K562 (cell line): ENCODE measurements around the gene THAP9. TPM values are rescaled to one million over a fixed set of nuclear protein-coding genes. Genes with fewer than 3 reads are reported as not detected.
A peak's percentile ranks its signal among the peaks of the same experiment; 100 is the strongest.

ENCODE experiments used
- ADNP ChIP-seq: fragments of 200-800 bp; sonication (Bioruptor generic); IDR thresholded peaks from 2 replicates; pipeline ENCODE4 v1.6.1; 2016; ENCODE audit warnings: missing genetic modification characterization, missing compliant biosample characterization
- CHD1 ChIP-seq: fragments of 200-600 bp; sonication (generic); IDR thresholded peaks from one replicate; pipeline ENCODE4 v1.6.1; 2012; ENCODE audit warnings: mild to moderate bottlenecking, moderate library complexity, low read length, inconsistent platforms
- CREB1 ChIP-seq, 2 experiments: sonication (generic) in 1 of 2; formaldehyde crosslinking in 1 of 2; IDR thresholded peaks; 2 replicates each; pipeline versions ENCODE4 v1.6.1 to v1.8.0; 2012 to 2022; ENCODE audit warnings: inconsistent platforms in 1 of 2, mild to moderate bottlenecking in 1 of 2, missing genetic modification reagents in 1 of 2, moderate library complexity in 1 of 2
- DPF2 ChIP-seq: fragments of 450-650 bp; IDR thresholded peaks from 2 replicates; pipeline ENCODE4 v1.6.1; 2016
- ESRRB ChIP-seq: fragments of 250-450 bp; sonication (Bioruptor Pico); IDR thresholded peaks from 2 replicates; pipeline ENCODE4 v1.5.0; 2020; ENCODE audit warnings: mild to moderate bottlenecking, moderate library complexity, borderline replicate concordance
- FIP1L1 ChIP-seq: fragments of 200-400 bp; formaldehyde crosslinking; IDR thresholded peaks from 2 replicates; pipeline ENCODE4 v1.6.1; 2018; ENCODE audit warnings: mild to moderate bottlenecking, low read depth, low read length; ENCODE audit not compliant: poor library complexity, severe bottlenecking
- FOXA3 ChIP-seq, 2 experiments: fragments of 450-650 bp in 1 of 2; sonication (generic) in 1 of 2; formaldehyde crosslinking; IDR thresholded peaks in 1 of 2; conservative IDR thresholded peaks in 1 of 2; 2 replicates each; pipeline versions ENCODE4 v1.4.0 to v1.8.0; 2020 to 2022; ENCODE audit warnings: mild to moderate bottlenecking in 2 of 2, missing genetic modification reagents in 1 of 2
- KDM5B ChIP-seq: fragments of 200-600 bp; sonication (generic); IDR thresholded peaks from 2 replicates; pipeline ENCODE4 v1.6.1; 2012; ENCODE audit warnings: low read depth, mild to moderate bottlenecking, moderate library complexity, low read length, control low read depth, inconsistent platforms; ENCODE audit not compliant: insufficient replicate concordance
- MIER1 ChIP-seq: fragments of 450-650 bp; IDR thresholded peaks from 2 replicates; pipeline ENCODE4 v1.6.1; 2016; ENCODE audit warnings: antibody characterized with exemption, mild to moderate bottlenecking, low read depth
- RBM22 ChIP-seq: fragments of 200-400 bp; formaldehyde crosslinking; IDR thresholded peaks from 2 replicates; pipeline ENCODE4 v1.6.1; 2018; ENCODE audit warnings: low read length, low read depth; ENCODE audit not compliant: poor library complexity, severe bottlenecking
- SIN3A ChIP-seq, 2 experiments: fragments of 150-350 bp in 1 of 2; IDR thresholded peaks; 2 replicates each; pipeline ENCODE4 v1.6.1; 2011 to 2016; ENCODE audit warnings: borderline replicate concordance in 2 of 2, low read depth in 2 of 2, low read length in 2 of 2, mild to moderate bottlenecking in 2 of 2, moderate library complexity in 2 of 2; ENCODE audit not compliant: control insufficient read depth in 1 of 2
- SP1 ChIP-seq: sonication (generic); formaldehyde crosslinking; IDR thresholded peaks from 2 replicates; pipeline ENCODE4 v1.8.1; 2022; ENCODE audit warnings: mild to moderate bottlenecking, missing genetic modification reagents
- SPI1 ChIP-seq: IDR thresholded peaks from 2 replicates; pipeline ENCODE4 v1.6.1; 2011; ENCODE audit warnings: low read depth, low read length, control low read depth, borderline replicate concordance
- STAT6 ChIP-seq: sonication (generic); formaldehyde crosslinking; IDR thresholded peaks from 2 replicates; pipeline ENCODE4 v1.8.1; 2023; ENCODE audit warnings: mild to moderate bottlenecking, missing genetic modification reagents
- XRCC3 ChIP-seq: fragments of 450-650 bp; IDR thresholded peaks from 2 replicates; pipeline ENCODE4 v1.6.1; 2017; ENCODE audit warnings: mild to moderate bottlenecking, moderate library complexity
- ZEB2 ChIP-seq: fragments of 450-650 bp; IDR thresholded peaks from 2 replicates; pipeline ENCODE4 v1.6.1; 2016
- ZNF274 ChIP-seq: IDR thresholded peaks from 2 replicates; pipeline ENCODE4 v1.6.1; 2011; ENCODE audit warnings: low read depth, mild to moderate bottlenecking, low read length, moderate library complexity, borderline replicate concordance
- ZNF589 ChIP-seq: fragments of 200-800 bp; sonication (Bioruptor generic); IDR thresholded peaks from 2 replicates; pipeline ENCODE4 v1.6.1; 2016; ENCODE audit warnings: low read depth, missing genetic modification characterization, missing compliant biosample characterization
- polyA plus RNA-seq, 8 experiments: library from polyadenylated mRNA; depleted of rRNA in 4 of 8; stranded (reverse) in 5 of 8; unstranded in 3 of 8; fragments of >200 nt; fragmentation: Nextera tagmentation in 2 of 8; fragmentation: Illumina TruSeq in 1 of 8; extraction: Ambion mirVana in 2 of 8; extraction: Trizol in 1 of 8; gene quantifications; 2 replicates each; pipeline versions ENCODE4 v1.2.1 to v1.2.3, GENCODE V29; 2011 to 2014; ENCODE audit warnings: inconsistent platforms in 1 of 8, missing spikeins in 1 of 8
- total RNA-seq, 7 experiments: library from RNA; depleted of rRNA in 6 of 7; stranded (reverse); fragments of >200 nt in 6 of 7; fragmentation: Illumina TruSeq in 2 of 7; extraction: Trizol in 2 of 7; gene quantifications; 2 replicates each; pipeline versions ENCODE4 v1.2.1 to v1.2.3, GENCODE V29; 2011 to 2021; ENCODE audit warnings: low replicate concordance in 1 of 7
- TF ChIP-seq, protein P1 (sequence below): sonication (generic); formaldehyde crosslinking; IDR thresholded peaks from 2 replicates; pipeline ENCODE4 v1.8.0; 2022; ENCODE audit warnings: mild to moderate bottlenecking, low read depth, missing genetic modification reagents
- TF ChIP-seq, protein P2 (sequence below): sonication (generic); formaldehyde crosslinking; IDR thresholded peaks from 2 replicates; pipeline ENCODE4 v1.8.1; 2023; ENCODE audit warnings: mild to moderate bottlenecking, missing genetic modification reagents
- TF ChIP-seq, protein P3 (sequence below): fragments of 250-450 bp; sonication (Bioruptor Pico); IDR thresholded peaks from 2 replicates; pipeline ENCODE4 v1.8.0; 2022; ENCODE audit warnings: moderate library complexity, mild to moderate bottlenecking, inconsistent platforms

THAP9 gene
- total and polyA plus RNA-seq, 9 of the 15 experiments (the other 6 are each of a cell fraction or from before 2014, with no cell fraction given), result 3.4 to 7.0 (median 5.4) TPM

- TF ChIP-seq ADNP, result no peak
- TF ChIP-seq ZNF589, result no peak
- peak; percentile 98 for TF ChIP-seq CREB1 (IDR thresholded peaks at IDR 0.05)
- peak; percentile 96 for TF ChIP-seq CREB1 (CRISPR knock-in tag; IDR thresholded peaks at IDR 0.05)
- TF ChIP-seq, protein P1, sequence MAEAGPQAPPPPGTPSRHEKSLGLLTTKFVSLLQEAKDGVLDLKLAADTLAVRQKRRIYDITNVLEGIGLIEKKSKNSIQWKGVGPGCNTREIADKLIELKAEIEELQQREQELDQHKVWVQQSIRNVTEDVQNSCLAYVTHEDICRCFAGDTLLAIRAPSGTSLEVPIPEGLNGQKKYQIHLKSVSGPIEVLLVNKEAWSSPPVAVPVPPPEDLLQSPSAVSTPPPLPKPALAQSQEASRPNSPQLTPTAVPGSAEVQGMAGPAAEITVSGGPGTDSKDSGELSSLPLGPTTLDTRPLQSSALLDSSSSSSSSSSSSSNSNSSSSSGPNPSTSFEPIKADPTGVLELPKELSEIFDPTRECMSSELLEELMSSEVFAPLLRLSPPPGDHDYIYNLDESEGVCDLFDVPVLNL (CRISPR knock-in tag), result peak; percentile 12
- 0 out of 2 replicates have a peak, but pooled peaks have one; percentile 10 for TF ChIP-seq MIER1
- peak; percentile 54 for TF ChIP-seq DPF2
- no peak for TF ChIP-seq CHD1
- peak; percentile 10 to 91; a peak in 2 of 4 replicates for TF ChIP-seq FOXA3 (CRISPR knock-in tag; conservative IDR thresholded peaks at IDR 0.05 in 1 of 2, IDR thresholded peaks at IDR 0.05 in 1 of 2)
- peak; percentile 88 for TF ChIP-seq FIP1L1
- peak; percentile 52 for TF ChIP-seq RBM22
- peak in 1 of 2 experiments; percentile 53; a peak in 2 of 4 replicates for TF ChIP-seq SIN3A (IDR thresholded peaks at IDR 0.05; ENCODE audit: borderline replicate concordance in 2 of 2, control insufficient read depth in 1 of 2, low read depth in 2 of 2, low read length in 2 of 2)
- no peak for TF ChIP-seq ZNF274
- peak; percentile 34 for TF ChIP-seq ZEB2
- TF ChIP-seq KDM5B, result peak; percentile 89
- TF ChIP-seq STAT6 (CRISPR knock-in tag), result no peak
- TF ChIP-seq, protein P2, sequence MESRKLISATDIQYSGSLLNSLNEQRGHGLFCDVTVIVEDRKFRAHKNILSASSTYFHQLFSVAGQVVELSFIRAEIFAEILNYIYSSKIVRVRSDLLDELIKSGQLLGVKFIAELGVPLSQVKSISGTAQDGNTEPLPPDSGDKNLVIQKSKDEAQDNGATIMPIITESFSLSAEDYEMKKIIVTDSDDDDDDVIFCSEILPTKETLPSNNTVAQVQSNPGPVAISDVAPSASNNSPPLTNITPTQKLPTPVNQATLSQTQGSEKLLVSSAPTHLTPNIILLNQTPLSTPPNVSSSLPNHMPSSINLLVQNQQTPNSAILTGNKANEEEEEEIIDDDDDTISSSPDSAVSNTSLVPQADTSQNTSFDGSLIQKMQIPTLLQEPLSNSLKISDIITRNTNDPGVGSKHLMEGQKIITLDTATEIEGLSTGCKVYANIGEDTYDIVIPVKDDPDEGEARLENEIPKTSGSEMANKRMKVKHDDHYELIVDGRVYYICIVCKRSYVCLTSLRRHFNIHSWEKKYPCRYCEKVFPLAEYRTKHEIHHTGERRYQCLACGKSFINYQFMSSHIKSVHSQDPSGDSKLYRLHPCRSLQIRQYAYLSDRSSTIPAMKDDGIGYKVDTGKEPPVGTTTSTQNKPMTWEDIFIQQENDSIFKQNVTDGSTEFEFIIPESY (CRISPR knock-in tag), result peak; percentile 46
- peak; percentile 87 for TF ChIP-seq SP1 (CRISPR knock-in tag)
- TF ChIP-seq, protein P3, sequence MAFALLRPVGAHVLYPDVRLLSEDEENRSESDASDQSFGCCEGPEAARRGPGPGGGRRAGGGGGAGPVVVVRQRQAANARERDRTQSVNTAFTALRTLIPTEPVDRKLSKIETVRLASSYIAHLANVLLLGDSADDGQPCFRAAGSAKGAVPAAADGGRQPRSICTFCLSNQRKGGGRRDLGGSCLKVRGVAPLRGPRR (CRISPR knock-in tag), result no peak
- TF ChIP-seq SPI1, result peak; percentile 94
- TF ChIP-seq ESRRB, result no peak
- no peak for TF ChIP-seq XRCC3
Measured at GRCh38 chr4:82900411-82901182, at the start of gene THAP9 (continued).
